WTC11 (cell line): ENCODE measurements around the gene SELPLG. TPM values are rescaled to one million over a fixed set of nuclear protein-coding genes. Genes with fewer than 3 reads are reported as not detected.
A peak's percentile ranks its signal among the peaks of the same experiment; 100 is the strongest.

ENCODE experiments used
- ATAC-seq: fragments of 200-7000 bp; cut with Tn5 transposase; 2 replicates; pipeline ENCODE4 v1.10.0; 2021; ENCODE audit warnings: mild to moderate bottlenecking, moderate library complexity
- CTCF ChIA-PET: fragments of 300-600 bp; sonication (Branson Sonifier 250); formaldehyde crosslinking; loops from one replicate; lab custom pipeline; 2021; ENCODE audit warnings: antibody characterized with exemption; lab: Charles Lee
- POLR2A ChIA-PET: fragments of 350-600 bp; sonication (Branson Sonifier 250); formaldehyde crosslinking; loops from one replicate; lab custom pipeline; 2021; ENCODE audit warnings: antibody characterized with exemption; lab: Charles Lee
- DNase-seq: peaks from one replicate; pipeline ENCODE4 v3.0.0; 2021; ENCODE audit warnings: low spot score
- H3K27ac Mint-ChIP-seq: 2 replicates; pipeline ENCODE4 v1.8.0; 2021; ENCODE audit warnings: mixed read lengths
- H3K27me3 Mint-ChIP-seq: 2 replicates; pipeline ENCODE4 v1.8.0; 2021; ENCODE audit warnings: low read depth, mild to moderate bottlenecking, moderate library complexity, mixed read lengths
- H3K36me3 Mint-ChIP-seq: 2 replicates; pipeline ENCODE4 v1.8.0; 2021; ENCODE audit warnings: mixed read lengths
- H3K4me1 Mint-ChIP-seq: 2 replicates; pipeline ENCODE4 v1.8.0; 2022; ENCODE audit warnings: mixed read lengths
- H3K4me3 Mint-ChIP-seq: 2 replicates; pipeline ENCODE4 v1.8.0; 2021; ENCODE audit warnings: mild to moderate bottlenecking, moderate library complexity, mixed read lengths
- H3K9me3 Mint-ChIP-seq: 2 replicates; pipeline ENCODE4 v1.8.0; 2021; ENCODE audit warnings: mixed read lengths
- ATF1 ChIP-seq: sonication (generic); formaldehyde crosslinking; IDR thresholded peaks from 2 replicates; pipeline ENCODE4 v1.8.1; 2023; ENCODE audit warnings: mild to moderate bottlenecking, moderate library complexity, missing genetic modification reagents
- ATF2 ChIP-seq: sonication (generic); formaldehyde crosslinking; IDR thresholded peaks from 2 replicates; pipeline ENCODE4 v1.8.1; 2022; ENCODE audit warnings: low read depth, missing genetic modification reagents, borderline replicate concordance
- CBFB ChIP-seq: sonication (generic); formaldehyde crosslinking; IDR thresholded peaks from 2 replicates; pipeline ENCODE4 v1.8.1; 2022; ENCODE audit warnings: mild to moderate bottlenecking, low read depth, missing genetic modification reagents
- CTCF ChIP-seq: fragments of 200-600 bp; IDR thresholded peaks from 2 replicates; pipeline ENCODE4 v1.8.0; 2022; ENCODE audit warnings: antibody characterized with exemption
- E2F4 ChIP-seq: sonication (generic); formaldehyde crosslinking; IDR thresholded peaks from 2 replicates; pipeline ENCODE4 v1.8.1; 2022; ENCODE audit warnings: low read depth, mild to moderate bottlenecking, moderate library complexity, missing genetic modification reagents, borderline replicate concordance
- ERG ChIP-seq: fragments of 250-450 bp; sonication (Bioruptor Pico); IDR thresholded peaks from 2 replicates; pipeline ENCODE4 v1.8.0; 2021; ENCODE audit warnings: mild to moderate bottlenecking
- FOXJ3 ChIP-seq: sonication (generic); formaldehyde crosslinking; IDR thresholded peaks from 2 replicates; pipeline ENCODE4 v1.9.0; 2021; ENCODE audit warnings: missing genetic modification reagents, mild to moderate bottlenecking, borderline replicate concordance
- FOXP4 ChIP-seq: sonication (generic); formaldehyde crosslinking; IDR thresholded peaks from 2 replicates; pipeline ENCODE4 v1.8.0; 2022; ENCODE audit warnings: mild to moderate bottlenecking, missing genetic modification reagents
- NFATC4 ChIP-seq: fragments of 250-450 bp; sonication (Bioruptor Pico); IDR thresholded peaks from 2 replicates; pipeline ENCODE4 v1.9.0; 2021; ENCODE audit warnings: mild to moderate bottlenecking
- NFE2L1 ChIP-seq: sonication (generic); formaldehyde crosslinking; IDR thresholded peaks from 2 replicates; pipeline ENCODE4 v1.8.1; 2023; ENCODE audit warnings: missing genetic modification reagents
- NFYB ChIP-seq: sonication (generic); formaldehyde crosslinking; conservative IDR thresholded peaks from 2 replicates; pipeline ENCODE4 v1.8.0; 2022; ENCODE audit warnings: low read depth, missing genetic modification reagents
- NR1H2 ChIP-seq: sonication (generic); formaldehyde crosslinking; IDR thresholded peaks from 2 replicates; pipeline ENCODE4 v1.9.0; 2021; ENCODE audit warnings: mild to moderate bottlenecking, moderate library complexity, missing genetic modification reagents
- NR2C2 ChIP-seq: sonication (generic); formaldehyde crosslinking; IDR thresholded peaks from 2 replicates; pipeline ENCODE4 v1.8.0; 2022; ENCODE audit warnings: mild to moderate bottlenecking, missing genetic modification reagents
- OVOL2 ChIP-seq: fragments of 250-450 bp; sonication (Bioruptor Pico); IDR thresholded peaks from 2 replicates; pipeline ENCODE4 v1.9.0; 2021; ENCODE audit warnings: mild to moderate bottlenecking, borderline replicate concordance
- PRRX2 ChIP-seq: fragments of 250-450 bp; sonication (Bioruptor Pico); IDR thresholded peaks from 2 replicates; pipeline ENCODE4 v1.8.0; 2021; ENCODE audit warnings: mild to moderate bottlenecking
- RORB ChIP-seq: fragments of 250-450 bp; sonication (Bioruptor Pico); IDR thresholded peaks from 2 replicates; pipeline ENCODE4 v1.9.0; 2021; ENCODE audit warnings: mild to moderate bottlenecking
- SMAD3 ChIP-seq: sonication (generic); formaldehyde crosslinking; IDR thresholded peaks from 2 replicates; pipeline ENCODE4 v1.8.0; 2022; ENCODE audit warnings: missing genetic modification reagents, mild to moderate bottlenecking, borderline replicate concordance
- SMAD4 ChIP-seq: sonication (generic); formaldehyde crosslinking; IDR thresholded peaks from 2 replicates; pipeline ENCODE4 v1.8.0; 2022; ENCODE audit warnings: mild to moderate bottlenecking, missing genetic modification reagents
- USF1 ChIP-seq: sonication (generic); formaldehyde crosslinking; IDR thresholded peaks from 2 replicates; pipeline ENCODE4 v1.8.0; 2022; ENCODE audit warnings: mild to moderate bottlenecking, missing genetic modification reagents
- ZNF138 ChIP-seq: sonication (generic); formaldehyde crosslinking; conservative IDR thresholded peaks from 2 replicates; pipeline ENCODE4 v1.8.1; 2022; ENCODE audit warnings: mild to moderate bottlenecking, moderate library complexity, missing genetic modification reagents
- ZNF219 ChIP-seq: sonication (generic); formaldehyde crosslinking; IDR thresholded peaks from 2 replicates; pipeline ENCODE4 v1.8.0; 2023; ENCODE audit warnings: missing genetic modification reagents, mild to moderate bottlenecking, borderline replicate concordance
- ZNF232 ChIP-seq: sonication (generic); formaldehyde crosslinking; IDR thresholded peaks from 2 replicates; pipeline ENCODE4 v1.8.0; 2022; ENCODE audit warnings: mild to moderate bottlenecking, missing genetic modification reagents
- ZNF263 ChIP-seq: sonication (generic); formaldehyde crosslinking; IDR thresholded peaks from 2 replicates; pipeline ENCODE4 v1.8.1; 2022; ENCODE audit warnings: low read depth, mild to moderate bottlenecking, moderate library complexity, missing genetic modification reagents
- ZNF512 ChIP-seq: sonication (generic); formaldehyde crosslinking; IDR thresholded peaks from 2 replicates; pipeline ENCODE4 v1.8.1; 2022; ENCODE audit warnings: missing genetic modification reagents, borderline replicate concordance
- total RNA-seq: library from RNA; stranded (reverse); gene quantifications from 3 replicates; pipeline ENCODE4 v1.2.3, GENCODE V29; 2021

SELPLG gene
- total RNA-seq, 1 experiment from 2014 or later: 0.46 TPM

GRCh38 chr12:108670066-108670631, 36.5 kb upstream of the SELPLG start:
- TF ChIP-seq ATF1 (no peak), RORB (CRISPR knock-in tag) (no peak), NR2C2 (CRISPR knock-in tag) (no peak), OVOL2 (CRISPR knock-in tag) (no peak), NFATC4 (CRISPR knock-in tag) (no peak), NFE2L1 (CRISPR knock-in tag) (no peak), SMAD3 (CRISPR knock-in tag) (no peak), PRRX2 (CRISPR knock-in tag) (no peak), SMAD4 (CRISPR knock-in tag) (no peak)
- no peaks in the 10 kb centered on the region for H3K9me3 Mint-ChIP-seq
- ChIA-PET POLR2A (interaction anchor here (0.6 kb wide), 1 partner anchor 397 kb away, joined by 3 read pairs; no protein-coding TSS in a partner anchor), CTCF (interaction anchor here (0.6 to 2.1 kb wide), 4 partner anchors 21 to 1976 kb away, joined by 3 to 6 read pairs (median 4); no protein-coding TSS in a partner anchor)
- peak overlapping the region; percentile 80 for H3K27ac Mint-ChIP-seq
- DNase-seq (no peak), ATAC-seq (no peak)
- H3K27me3 Mint-ChIP-seq: no peaks in the 10 kb centered on the region
- no peak overlapping the region for H3K4me3 Mint-ChIP-seq
- H3K4me1 Mint-ChIP-seq: peaks cover 28% of the 10 kb centered on the region
- peaks cover 6% of the 10 kb centered on the region for H3K36me3 Mint-ChIP-seq

GRCh38 chr12:108668542-108668941, 34.8 kb upstream of the SELPLG start:
- no peak for ATAC-seq
- no peak overlapping the region; the same call in 1 of the 2 replicates for H3K27ac Mint-ChIP-seq
- CTCF ChIA-PET: no interaction called here

More at GRCh38 chr12:108668542-108668941, 34.8 kb upstream of the SELPLG start:
- Mint-ChIP-seq H3K36me3 (no peaks in the 10 kb centered on the region), H3K27me3 (no peaks in the 10 kb centered on the region), H3K4me3 (no peak overlapping the region), H3K4me1 (peaks cover 40% of the 10 kb centered on the region), H3K9me3 (no peaks in the 10 kb centered on the region)
- TF ChIP-seq ZNF138 (CRISPR knock-in tag): no peak
- no peak for TF ChIP-seq ZNF263 (CRISPR knock-in tag)
- no peak for TF ChIP-seq CBFB
- no peak for TF ChIP-seq ERG (CRISPR knock-in tag)
- no peak for TF ChIP-seq NR1H2 (CRISPR knock-in tag)
- no peak for TF ChIP-seq ZNF512 (CRISPR knock-in tag)
- no peak for TF ChIP-seq ZNF232 (CRISPR knock-in tag)
- TF ChIP-seq FOXP4: no peak
- no peak for TF ChIP-seq NFATC4 (CRISPR knock-in tag)
- TF ChIP-seq ATF2 (CRISPR knock-in tag): no peak
- no peak for TF ChIP-seq E2F4 (CRISPR knock-in tag)
- TF ChIP-seq FOXJ3 (CRISPR knock-in tag): no peak
- TF ChIP-seq USF1 (CRISPR knock-in tag): no peak
- TF ChIP-seq CTCF: no peak
- no peak for TF ChIP-seq ZNF219
- no peak for TF ChIP-seq NFYB (CRISPR knock-in tag)
- DNase-seq: no peak
- POLR2A ChIA-PET: no interaction called here
